ENCODE measurements around the gene ADRA2C.

Gene ADRA2C

DNA sequence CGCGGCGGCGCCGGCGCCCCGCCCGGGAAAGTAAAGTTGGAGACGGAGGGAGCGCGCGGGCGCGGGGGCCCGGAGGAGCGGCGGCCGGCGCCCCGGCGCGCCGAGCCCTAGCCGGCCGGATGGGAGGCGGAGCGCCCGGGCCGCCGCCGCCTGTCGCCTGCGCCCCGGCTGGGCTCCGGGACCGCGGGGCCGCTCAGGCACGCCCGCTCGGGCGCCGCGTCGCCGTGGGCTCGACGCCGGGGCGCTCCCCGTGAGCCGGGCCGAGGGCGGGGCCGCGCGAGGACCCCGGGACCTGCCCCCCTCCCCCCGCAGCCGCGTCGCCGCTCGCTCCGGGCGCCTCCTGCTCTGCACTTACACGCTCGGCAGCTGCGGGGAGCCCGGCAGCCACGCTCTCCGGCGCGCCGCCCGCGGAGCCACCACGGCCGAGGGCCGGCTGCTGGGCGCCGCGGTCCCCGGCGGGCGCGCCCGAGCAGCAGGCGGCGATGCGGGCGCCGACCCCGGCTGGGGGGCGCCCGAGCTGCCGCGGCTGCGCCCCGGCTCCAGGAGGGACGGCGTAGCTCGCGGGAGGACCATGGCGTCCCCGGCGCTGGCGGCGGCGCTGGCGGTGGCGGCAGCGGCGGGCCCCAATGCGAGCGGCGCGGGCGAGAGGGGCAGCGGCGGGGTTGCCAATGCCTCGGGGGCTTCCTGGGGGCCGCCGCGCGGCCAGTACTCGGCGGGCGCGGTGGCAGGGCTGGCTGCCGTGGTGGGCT, at the start of gene ADRA2C:
Gene ADRA2C, plus strand, starts transcription at position 350 of the 749 bp plus-strand sequence. Its CDS starts 222 bp downstream, at position 572.
- no peak for DNase-seq (ENCODE audit: low read depth in 2 of 2)

DNA sequence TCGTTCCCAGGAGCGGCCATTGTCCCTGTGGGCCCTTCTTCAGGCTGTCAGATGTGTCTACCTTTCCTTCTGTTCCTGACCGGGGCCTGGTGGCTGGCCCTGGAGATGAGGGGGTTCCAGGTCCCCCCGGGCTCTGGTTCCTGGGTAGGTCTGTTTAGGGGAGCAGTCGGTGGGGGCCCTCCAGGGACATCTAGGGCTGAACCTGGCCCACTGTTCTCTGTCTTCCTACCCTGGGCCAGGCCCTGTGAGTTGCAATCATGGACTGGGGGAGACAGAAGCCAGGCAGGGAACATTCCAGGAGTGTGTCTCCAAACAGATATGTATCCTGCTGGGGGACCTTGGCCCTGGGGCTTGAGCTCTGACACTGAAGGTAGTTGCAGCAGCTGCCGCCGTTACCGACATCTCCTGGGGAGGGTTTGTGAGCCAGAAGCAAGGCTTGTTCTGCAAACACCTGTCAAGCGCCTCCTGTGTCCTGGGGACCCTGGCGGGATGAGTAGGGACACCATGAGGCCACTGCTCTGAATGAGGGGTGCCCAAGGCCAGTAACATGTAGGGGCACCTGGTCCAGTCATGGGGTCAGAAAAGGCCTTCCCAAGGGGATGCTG, 49.5 kb upstream of the ADRA2C start:
- no peak for DNase-seq (ENCODE audit: low read depth in 2 of 2)

DNA sequence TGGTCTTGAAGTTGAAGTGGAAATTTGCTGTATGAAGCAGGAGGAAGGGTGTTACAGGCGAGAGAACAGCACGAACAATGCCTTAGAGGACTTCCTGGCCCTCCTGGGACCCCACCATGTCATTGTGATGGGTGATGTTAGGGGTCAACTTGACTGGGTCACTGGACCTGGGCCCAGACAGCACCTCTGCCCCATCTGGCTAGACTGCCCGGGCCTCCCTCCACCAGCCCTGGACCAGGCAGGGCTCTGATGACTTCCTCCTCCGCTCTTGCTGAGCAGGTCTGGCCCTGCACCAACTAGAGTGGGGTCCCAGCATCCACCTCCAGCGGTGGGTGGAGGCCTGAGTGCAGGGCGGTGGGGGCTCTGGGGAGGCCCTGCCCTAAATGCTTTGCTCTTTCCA, 48.9 kb upstream of the ADRA2C start:
- DNase-seq (ENCODE audit: low read depth in 2 of 2): no peak

DNA sequence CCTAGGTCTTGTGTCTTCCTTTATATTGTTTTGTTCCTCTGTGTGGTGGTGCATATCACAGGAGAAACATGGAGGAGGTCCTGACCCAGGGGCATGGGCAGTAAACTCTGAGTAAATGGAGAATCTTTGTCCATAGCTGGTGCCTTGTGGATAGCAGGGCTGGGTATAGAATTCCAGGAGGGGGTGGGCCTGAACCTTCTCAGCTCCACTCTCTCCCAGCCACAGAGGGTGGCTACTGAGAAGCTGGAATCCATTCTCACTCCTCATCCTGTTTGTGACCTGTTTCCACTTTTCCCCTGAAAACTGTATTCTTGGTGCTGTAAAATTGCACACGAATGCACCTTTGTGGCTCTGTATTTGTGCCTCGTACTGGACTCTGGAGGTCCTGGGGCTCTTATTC, 47.7 kb upstream of the ADRA2C start:
- DNase-seq (ENCODE audit: low read depth in 2 of 2): no peak

DNA sequence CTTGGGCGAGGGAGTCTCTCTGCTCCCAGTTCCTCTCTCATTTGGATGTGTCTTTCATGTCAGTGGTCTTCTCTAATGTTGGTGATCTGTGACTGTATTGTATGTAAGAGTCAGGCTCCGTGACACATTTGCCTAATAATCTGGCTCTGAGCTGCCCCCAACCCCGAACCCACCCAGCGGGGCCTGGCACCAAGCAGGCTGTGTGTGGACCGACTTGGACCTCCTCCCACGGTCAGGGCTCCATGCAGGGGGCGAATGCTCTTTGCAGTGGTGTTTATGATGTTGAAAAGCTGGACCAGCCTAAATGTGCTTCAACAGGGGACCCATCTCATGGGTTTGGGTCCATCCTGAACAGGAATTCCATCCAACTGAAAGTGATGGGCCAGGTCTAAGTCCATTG, 47.0 kb upstream of the ADRA2C start:
- no peak for DNase-seq (ENCODE audit: low read depth in 2 of 2)

DNA sequence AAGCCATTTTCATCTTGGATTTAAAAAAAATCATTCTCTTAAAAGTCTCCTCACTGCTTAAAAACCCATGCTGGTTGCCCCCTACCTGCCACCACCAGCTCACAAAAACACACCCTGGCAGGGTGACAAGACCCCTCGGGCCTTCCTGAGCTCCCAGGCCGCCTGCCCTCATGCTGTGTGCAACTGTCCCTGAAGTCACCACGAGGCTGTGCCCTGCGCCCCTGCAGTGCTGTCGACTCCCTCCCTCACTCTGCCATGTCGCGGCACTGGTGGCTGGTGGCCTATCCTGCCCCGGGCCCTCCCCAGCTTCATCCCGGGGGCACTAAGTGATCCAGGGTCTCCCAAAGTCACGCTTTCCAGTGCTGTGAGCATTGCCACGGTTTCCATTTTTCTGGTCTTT, 46.3 kb upstream of the ADRA2C start:
- DNase-seq (ENCODE audit: low read depth in 2 of 2): no peak

DNA sequence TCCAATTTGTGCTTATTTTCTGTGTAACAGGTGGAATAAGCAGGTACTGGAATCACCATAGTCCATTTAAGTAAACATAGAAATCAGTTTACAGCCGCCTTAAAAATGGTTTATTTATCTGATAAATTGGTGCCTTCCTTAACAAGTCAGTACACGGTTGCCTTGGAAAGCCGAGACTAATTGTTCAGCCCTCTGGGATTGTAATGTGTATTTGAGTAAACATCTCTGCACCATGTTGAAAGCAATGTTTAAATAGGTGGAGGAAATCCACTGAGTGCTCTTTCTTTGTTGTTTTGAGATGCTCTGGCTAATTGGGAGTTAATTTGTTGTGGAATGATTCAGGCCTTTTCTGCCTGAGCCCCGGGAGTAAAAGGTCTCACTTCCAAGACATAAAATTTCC, 45.7 kb upstream of the ADRA2C start:
- no peak for DNase-seq (ENCODE audit: low read depth in 2 of 2)

DNA sequence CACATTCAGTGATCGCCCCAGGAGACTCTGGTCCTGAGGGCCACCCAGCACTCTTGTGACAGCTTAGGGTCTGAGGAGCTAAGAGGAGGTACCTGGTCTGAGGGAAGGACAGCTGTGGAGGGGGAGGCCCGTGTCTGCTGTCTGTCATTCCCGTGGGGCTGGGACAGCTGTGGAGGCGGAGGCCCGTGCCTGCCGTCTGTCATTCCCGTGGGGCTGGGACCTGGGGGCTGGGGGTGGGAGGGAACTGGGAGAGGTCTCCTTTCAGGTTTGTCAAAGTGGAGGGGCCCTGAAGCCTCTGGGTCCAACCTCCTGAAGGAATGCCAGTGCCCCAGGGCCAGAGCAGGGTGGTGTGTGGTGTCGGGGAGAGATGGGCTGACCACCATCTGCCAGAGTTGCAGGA, 45.0 kb upstream of the ADRA2C start:
- DNase-seq (ENCODE audit: low read depth in 2 of 2): no peak

DNA sequence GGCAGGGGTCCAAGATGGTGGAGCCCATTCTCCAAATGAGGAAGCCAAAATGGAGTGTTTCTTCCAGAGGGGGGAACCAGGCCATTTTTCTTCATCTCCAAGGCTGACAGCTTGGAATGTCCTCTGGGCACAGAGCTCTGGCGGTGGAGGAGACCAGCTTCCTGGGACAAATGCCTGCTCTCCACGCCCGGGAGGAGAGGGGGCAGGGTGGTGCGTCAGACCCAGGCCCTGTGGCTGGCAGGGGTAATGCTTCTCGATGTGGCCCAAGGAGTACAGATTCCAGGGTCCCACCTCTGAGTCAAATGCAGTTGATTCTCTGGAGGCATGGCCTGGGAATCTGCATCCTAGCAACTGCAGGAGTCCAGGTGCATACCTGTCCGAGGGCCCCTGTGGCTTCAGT, 44.6 kb upstream of the ADRA2C start:
- DNase-seq (ENCODE audit: low read depth in 2 of 2): no peak

DNA sequence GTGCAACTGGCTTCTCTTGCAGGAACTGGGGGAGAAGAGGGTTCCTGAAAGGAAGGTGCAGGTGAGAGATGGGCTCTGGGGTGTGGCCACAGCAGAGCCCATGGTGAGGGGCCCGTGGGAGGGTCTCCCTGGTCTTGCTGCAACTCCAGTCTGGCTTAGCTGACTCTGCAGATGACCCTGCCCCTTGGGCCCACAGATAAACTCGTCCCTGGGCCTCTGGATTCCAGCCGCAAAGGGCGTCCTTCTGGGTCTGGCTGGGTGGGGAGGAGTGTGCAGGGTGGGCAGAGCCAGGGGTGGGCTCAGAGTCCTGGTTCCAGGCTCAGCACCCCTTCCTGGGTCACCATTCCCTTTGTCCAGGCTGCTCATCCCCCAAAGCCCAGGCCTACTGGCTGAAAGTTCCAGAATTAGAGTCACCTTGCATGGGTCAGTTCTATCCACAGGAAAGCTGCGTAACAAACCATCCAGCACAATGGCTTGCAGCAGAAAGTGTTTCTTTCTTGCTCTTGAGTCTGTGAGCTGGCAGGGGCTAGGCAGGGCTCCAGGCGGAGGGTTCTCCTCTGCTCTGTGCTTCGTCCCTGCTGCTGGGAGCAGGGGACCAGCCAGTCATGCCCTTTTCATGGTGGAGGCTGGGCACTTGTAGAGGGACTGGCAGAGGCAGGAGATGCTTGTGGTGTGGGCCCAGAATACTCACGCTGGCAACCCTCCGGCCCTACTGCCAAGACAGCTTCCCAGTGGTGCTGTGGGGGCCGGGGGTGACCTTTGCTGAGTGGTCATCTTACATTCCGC, 43.5 kb upstream of the ADRA2C start:
- DNase-seq (ENCODE audit: low read depth in 2 of 2): no peak

DNA sequence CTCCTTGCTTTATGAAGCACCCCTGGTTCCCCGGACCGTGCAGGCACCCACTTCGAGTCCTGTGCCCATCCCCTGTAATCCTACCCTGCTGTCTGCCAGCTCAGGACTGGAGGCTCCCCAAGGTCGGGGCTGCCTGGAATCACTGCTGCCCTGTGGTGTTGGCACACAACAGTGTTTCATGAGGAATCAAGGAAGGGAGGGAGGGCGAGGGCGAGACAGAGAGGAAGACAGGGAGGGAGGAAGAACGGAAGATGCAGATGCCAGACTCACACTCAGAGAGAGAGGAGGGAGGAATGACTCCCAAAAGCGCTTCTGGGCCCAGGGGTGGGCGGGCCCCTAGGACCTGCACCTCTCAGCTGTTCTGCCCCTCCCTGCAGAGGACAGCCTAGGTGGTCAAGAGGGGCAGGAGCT, 42.9 kb upstream of the ADRA2C start:
- no peak for DNase-seq (ENCODE audit: low read depth in 2 of 2)

DNA sequence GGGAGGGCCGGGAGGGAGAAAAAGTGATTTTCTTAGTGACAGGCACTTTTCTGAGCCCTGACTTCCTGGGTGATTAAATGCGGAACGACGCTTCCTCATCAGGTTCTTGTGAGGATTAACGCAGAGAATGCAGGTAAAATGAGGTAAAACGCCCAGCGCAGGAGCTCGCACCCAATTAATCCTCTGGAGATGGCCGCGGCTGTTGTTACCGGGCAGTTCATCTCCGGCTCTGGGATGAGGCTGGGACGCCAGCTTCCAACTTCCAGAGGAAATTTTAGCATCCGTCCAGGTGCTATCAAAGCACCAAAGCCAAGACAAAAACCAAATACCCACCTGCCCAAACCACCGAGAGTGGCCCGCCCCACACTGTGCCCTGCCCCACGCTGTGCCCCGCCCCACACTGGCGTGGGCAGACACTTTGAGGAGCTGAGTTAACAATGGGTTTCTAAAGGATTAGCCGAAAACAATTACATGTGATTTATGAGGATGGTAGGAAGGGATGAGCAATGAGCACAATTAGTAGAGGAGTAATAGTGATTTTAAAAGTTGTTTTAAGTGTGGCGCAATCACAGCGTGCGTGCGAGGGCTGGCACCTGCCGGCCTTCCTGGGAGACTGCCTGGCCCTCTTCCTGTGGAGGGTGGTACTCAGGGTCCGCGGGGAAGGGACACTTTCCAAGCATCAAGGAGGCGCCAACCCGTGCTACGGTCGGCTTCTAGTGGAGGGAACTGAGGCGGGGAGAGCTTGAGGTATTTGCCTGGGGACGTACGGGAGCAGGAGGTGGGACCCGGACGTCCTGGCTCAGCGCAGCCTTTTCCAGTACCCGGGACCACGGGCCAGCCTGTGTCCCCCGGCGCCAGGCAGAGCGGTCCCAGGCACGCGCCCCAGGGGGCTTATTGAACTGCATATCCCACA, 41.6 kb upstream of the ADRA2C start:
- no peak for DNase-seq (ENCODE audit: low read depth in 2 of 2)

DNA sequence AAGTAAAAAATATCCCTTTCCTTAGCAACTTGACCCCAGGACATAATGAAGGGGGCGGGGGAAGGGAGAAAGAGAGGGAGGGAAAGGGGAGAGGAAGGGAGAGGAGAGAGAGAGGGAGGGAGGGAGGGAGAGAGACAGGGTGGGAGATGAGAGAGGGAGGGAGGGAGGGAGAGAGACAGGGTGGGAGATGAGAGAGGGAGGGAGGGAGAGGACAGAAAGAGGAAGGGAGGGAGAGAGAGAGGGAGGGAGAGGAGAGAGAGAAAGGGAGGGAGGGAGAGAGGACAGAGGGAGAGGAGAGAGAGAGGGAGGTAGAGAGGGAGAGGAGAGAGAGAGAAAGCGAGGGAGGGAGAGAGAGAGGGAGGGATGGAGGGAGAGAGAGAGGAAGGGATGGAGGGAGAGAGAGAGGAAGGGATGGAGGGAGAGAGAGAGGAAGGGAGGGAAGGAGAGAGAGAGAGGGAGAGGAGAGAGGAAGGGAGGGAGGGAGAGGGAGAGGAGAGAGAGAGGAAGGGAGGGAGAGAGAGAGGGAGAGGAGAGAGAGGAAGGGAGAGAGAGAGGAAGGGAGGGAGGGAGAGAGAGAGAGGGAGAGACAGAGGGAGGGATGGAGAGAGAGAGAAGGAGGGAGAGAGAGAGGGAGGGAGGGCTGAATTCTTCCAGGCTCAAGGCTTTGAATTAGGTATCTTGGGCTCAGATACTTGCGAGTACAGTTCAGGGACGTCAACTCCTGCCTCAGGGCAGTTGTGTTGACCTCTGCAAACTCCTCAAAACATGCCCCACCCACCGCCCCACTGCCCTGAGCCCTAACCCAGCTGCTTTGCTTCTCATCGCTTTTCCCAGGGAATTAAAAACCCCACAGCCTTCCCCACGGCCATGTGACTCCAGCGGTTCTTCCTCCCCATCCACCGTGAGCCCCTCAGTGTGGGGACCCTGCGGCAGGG, 40.0 kb upstream of the ADRA2C start:
- DNase-seq (ENCODE audit: low read depth in 2 of 2): no peak

DNA sequence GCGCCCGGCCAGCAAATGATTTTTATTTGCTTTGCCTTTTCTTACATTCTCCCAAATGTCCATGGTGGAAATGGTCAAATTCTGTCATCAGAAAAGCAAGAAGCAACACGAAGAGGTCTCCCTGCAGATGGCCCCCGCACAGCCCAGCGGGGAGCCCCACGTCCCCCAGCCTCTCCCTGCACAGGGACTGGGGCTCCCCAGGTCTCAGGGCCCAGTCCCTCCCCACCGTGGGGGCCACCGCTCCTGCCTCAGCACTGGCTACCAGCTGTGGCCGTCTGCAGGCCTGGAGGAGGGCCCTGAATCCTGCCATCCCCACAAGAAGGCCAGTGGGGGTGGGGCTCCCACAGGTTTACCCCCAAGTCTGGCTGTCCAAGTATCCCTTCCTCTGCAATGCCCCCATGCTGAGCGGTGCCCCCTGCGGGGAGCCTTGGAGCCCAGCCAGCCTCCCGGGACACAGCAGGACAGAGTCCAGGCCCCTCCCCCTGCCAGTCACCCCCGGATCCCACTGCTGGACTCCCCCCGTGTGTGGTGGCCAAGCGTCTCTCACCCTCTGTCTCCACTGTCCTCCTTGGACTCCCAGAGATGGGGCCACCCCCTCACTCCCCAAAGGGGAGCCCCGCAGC, 38.2 kb upstream of the ADRA2C start:
- no peak for DNase-seq (ENCODE audit: low read depth in 2 of 2)

DNA sequence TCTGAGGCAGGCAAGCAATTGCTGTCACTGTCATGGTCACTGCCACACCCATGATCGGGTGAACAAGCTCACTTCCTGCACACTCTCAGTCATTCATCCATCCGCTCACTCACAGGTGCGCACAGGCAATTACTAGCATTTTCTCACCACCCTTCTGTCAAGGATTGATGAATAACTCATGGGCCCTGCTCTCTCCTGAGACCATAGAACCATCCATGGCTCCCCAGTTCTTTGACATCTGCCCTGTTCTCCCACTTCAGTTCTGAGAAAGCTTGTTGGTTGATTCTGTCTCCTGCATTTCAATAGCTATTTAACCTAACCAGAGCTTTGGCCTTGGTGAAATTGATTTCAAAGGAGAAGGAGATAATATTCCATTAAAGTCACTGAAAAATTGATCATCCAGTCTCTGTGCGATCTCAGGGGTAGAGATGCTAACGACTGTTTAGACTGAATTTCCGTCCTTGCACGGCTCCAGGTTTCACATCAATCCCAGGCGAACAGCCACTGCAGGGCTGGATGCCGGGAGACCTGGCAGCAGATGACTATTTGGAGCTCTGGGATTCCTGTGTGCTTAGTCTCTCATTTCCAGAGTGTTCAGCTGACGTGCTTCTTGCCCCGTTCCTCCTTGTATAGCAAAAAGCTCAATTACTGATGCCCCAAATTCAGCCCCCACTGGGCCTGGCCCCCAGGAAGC, 36.9 kb upstream of the ADRA2C start:
- DNase-seq (ENCODE audit: low read depth in 2 of 2): no peak

DNA sequence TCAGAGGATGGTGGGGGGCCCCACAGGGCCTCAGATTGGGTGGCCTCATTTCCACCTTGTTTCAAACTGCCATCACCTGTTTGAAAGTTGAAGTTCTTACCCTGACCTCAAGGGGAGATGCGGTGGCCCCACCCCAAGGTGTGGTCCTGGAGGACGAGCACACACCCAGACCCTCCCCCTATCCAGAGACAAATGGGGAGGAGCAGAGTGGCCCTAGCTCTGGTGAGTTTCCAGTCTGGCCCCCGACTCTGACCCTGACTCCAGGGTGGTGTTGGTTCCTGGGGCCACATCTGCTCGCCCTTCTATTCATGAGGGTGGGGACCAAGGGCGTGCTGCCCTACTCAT, 36.3 kb upstream of the ADRA2C start:
- no peak for DNase-seq (ENCODE audit: low read depth in 2 of 2)

DNA sequence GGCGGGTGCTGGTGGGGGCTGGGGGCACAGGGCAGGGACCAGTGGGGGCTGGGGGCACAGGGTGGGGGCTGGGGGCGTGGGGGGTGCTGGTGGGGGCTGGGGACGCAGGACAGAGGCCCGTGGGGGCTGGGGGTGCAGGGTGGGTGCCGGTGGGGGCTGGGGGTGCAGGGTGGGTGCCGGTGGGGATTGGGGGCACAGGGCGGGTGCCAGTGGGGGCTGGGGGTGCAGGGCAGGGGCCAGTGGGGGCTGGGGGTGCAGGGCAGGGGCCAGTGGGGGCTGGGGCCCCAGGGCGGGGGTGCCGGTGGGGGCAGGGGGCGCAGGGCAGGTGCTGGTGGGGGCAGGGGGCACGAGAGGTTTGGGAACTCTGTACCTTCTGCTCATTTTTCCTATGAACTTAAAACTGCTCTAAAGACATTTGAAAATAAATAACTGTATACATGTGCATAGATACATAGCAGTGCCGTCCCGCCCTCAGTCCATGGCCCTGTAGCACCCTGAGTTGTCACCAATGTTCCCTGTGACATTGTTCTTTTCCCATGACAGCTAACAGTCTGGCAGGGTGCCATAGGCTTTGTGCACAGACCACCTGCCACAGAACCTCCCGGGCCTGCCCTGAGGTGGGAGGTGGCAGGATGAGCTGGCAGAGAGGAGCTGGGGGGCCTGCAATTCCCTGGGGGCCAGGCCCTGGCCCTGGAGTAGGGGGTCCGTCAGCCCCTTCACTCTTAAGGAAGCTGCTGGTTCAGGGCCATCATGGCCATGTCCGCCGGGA, 35.6 kb upstream of the ADRA2C start:
- DNase-seq (ENCODE audit: low read depth in 2 of 2): no peak

DNA sequence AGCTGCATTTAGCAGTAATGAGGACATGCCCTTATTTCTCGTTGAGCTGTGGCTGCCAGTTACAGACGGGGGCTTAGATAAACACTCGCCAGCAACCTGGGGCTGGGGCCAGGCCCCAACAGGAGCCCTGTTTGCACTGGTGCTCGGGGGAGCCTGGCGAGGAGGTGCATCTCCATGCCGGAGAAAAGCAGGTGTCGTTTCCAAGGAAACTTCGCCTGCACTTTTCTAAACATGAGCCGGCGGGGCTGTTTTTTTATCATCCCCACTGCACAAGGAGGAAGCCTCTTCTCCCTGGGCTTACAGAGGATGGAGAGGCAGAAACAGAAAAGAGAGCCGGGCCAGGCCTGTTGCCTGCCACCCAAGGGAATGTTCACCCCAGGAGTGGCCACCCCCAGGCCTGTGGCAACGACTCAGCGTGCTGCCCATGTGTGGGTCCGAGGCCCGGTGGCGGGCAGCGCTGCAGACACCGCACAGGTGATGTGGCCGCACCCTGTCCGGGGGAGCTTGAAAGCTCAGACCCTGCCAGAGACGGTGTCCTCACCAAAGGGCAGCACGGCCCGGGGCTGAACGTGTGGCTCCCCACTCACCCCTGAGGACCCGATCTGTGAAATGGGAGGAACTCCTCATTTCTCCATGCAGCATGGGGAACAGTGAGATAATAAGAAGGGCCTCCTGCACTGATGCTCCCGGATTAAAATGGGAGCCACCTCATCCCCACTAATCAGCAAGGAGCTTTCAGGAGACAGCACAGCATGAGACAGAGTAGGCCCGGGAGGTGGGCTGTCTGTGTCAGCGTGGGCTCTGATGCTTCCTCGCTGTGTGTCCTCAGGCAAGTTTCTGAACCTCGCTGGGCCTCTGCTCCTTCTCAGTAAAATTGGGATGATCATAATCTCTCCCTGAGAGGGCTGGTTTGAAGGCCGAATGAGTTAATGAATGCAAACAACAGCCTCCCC, 33.8 kb upstream of the ADRA2C start:
- DNase-seq (ENCODE audit: low read depth in 2 of 2): no peak
